MCF 10A (cell line): ENCODE data around the gene OR5M10. TPM values are rescaled to one million over a fixed set of nuclear protein-coding genes. Genes with fewer than 3 reads are reported as not detected.
"Not testable (repeated sequence)": the region's sequence is repeated elsewhere in the genome, so short reads cannot be mapped to it uniquely, and the experiment has no call there.

Experiments
- Bru-seq: library from RNA; stranded (reverse); fragments of 400-500 nt; gene quantifications from one replicate; lab custom pipeline; 2021; lab: Mats Ljungman, UMichigan
- BruChase-seq, 2 experiments: library from RNA; stranded (reverse); fragments of 400-500 nt; gene quantifications; one replicate each; lab custom pipeline; 2021; lab: Mats Ljungman, UMichigan
- BruUV-seq: library from RNA; stranded (reverse); fragments of 400-500 nt; replicated peaks from 2 replicates; lab custom pipeline; 2021; lab: Mats Ljungman, UMichigan
- CTCF ChIA-PET: fragments of 300-600 bp; sonication (Branson Sonifier 250); formaldehyde crosslinking; extraction: SDS; loops from one replicate; lab custom pipeline; 2021; ENCODE audit warnings: antibody characterized with exemption, inconsistent platforms; lab: Yijun Ruan, JAX
- POLR2A ChIA-PET: fragments of 300-600, 350-650 bp; sonication (Branson Sonifier 250); formaldehyde crosslinking; extraction: SDS; loops from one replicate; lab custom pipeline; 2020; ENCODE audit warnings: antibody characterized with exemption, inconsistent platforms; lab: Yijun Ruan, JAX
- DNase-seq: peaks from one replicate; pipeline ENCODE4 v3.0.0-alpha.2; 2018; ENCODE audit not compliant: unreplicated experiment
- H3K27ac Mint-ChIP-seq: one replicate; pipeline ENCODE4 v1.8.0; 2022; ENCODE audit warnings: mild to moderate bottlenecking, low read depth, mixed read lengths; ENCODE audit not compliant: unreplicated experiment
- H3K27me3 Mint-ChIP-seq: one replicate; pipeline ENCODE4 v1.8.0; 2022; ENCODE audit warnings: mixed read lengths; ENCODE audit not compliant: insufficient read depth, unreplicated experiment
- H3K36me3 Mint-ChIP-seq: one replicate; pipeline ENCODE4 v1.8.0; 2022; ENCODE audit warnings: mild to moderate bottlenecking, moderate library complexity, mixed read lengths; ENCODE audit not compliant: insufficient read depth, unreplicated experiment
- H3K4me1 Mint-ChIP-seq: one replicate; pipeline ENCODE4 v1.8.0; 2022; ENCODE audit warnings: mixed read lengths; ENCODE audit not compliant: insufficient read depth, unreplicated experiment
- H3K4me3 Mint-ChIP-seq: one replicate; pipeline ENCODE4 v1.8.0; 2022; ENCODE audit warnings: mild to moderate bottlenecking, moderate library complexity, mixed read lengths; ENCODE audit not compliant: unreplicated experiment
- H3K9me3 Mint-ChIP-seq: one replicate; pipeline ENCODE4 v1.8.0; 2022; ENCODE audit warnings: mixed read lengths; ENCODE audit not compliant: unreplicated experiment
- intact Hi-C: fragments of 100-400 bp; cut with micrococcal nuclease; formaldehyde crosslinking; loops from 2 replicates; pipeline ENCODE4 v1.14.1; 2022
- long read RNA-seq: library from polyadenylated mRNA; stranded (forward); transcript quantifications from one replicate; pipeline ENCODE4 v2.0.0, GENCODE V29; 2022
- total RNA-seq: library from RNA; stranded (reverse); gene quantifications from 2 replicates; pipeline ENCODE4 v1.2.3, GENCODE V29; 2022
- TF ChIP-seq, protein P1 (sequence below): fragments of 200-600 bp; IDR thresholded peaks from one replicate; pipeline ENCODE4 v1.8.0; 2022; ENCODE audit warnings: antibody characterized with exemption, mild to moderate bottlenecking; ENCODE audit not compliant: unreplicated experiment

OR5M10 gene
- total RNA-seq (not detected in 2 replicates), Bru-seq, nascent RNA (not detected), BruChase-seq, experiment 1, labeled RNA remaining after a 6-hour chase (not detected), BruChase-seq, experiment 2, labeled RNA remaining after a 2-hour chase (not detected)
- long read RNA-seq = 0 reads

DNA sequence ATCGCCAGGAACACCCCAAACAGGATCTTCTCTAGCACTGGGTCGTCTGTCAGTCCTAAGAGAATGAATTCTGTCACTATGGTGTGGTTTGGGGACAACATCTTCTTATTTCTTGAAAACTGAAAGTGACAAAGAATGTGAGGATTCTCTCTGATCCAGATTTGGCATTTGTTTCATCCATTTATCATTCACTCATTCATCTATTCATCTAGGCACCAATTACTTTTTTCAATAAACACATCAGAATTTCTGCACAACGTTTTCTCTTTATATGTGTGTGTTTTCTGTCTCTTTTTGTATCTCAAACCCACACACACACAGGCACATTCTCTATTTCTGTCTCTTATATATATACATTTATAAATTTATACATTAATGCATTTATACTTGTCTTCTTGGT, at the start of gene OR5M10:
Gene OR5M10, minus strand, starts transcription at position 101 of the 400 bp plus-strand sequence. Its CDS starts 0 bp downstream, at position 101.
- H3K9me3 Mint-ChIP-seq = no peaks in the 10 kb centered on the region
- intact Hi-C loops = no loop called here
- TF ChIP-seq, protein P1, sequence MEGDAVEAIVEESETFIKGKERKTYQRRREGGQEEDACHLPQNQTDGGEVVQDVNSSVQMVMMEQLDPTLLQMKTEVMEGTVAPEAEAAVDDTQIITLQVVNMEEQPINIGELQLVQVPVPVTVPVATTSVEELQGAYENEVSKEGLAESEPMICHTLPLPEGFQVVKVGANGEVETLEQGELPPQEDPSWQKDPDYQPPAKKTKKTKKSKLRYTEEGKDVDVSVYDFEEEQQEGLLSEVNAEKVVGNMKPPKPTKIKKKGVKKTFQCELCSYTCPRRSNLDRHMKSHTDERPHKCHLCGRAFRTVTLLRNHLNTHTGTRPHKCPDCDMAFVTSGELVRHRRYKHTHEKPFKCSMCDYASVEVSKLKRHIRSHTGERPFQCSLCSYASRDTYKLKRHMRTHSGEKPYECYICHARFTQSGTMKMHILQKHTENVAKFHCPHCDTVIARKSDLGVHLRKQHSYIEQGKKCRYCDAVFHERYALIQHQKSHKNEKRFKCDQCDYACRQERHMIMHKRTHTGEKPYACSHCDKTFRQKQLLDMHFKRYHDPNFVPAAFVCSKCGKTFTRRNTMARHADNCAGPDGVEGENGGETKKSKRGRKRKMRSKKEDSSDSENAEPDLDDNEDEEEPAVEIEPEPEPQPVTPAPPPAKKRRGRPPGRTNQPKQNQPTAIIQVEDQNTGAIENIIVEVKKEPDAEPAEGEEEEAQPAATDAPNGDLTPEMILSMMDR = no peak
- no peak within 1 kb of the TSS for H3K27ac Mint-ChIP-seq
- H3K4me1 Mint-ChIP-seq = no peaks in the 10 kb centered on the region
- H3K36me3 Mint-ChIP-seq = no peaks in the 10 kb centered on the region
- ChIA-PET POLR2A (no interaction called here), CTCF (no interaction called here)
- no peak within 1 kb of the TSS for H3K4me3 Mint-ChIP-seq
- DNase-seq = no peak
- no TSS peak for BruUV-seq
- H3K27me3 Mint-ChIP-seq = no peaks in the 10 kb centered on the region

- intact Hi-C loops = loop anchor here (10.0 kb wide), 1 partner anchor 79 kb away; no protein-coding TSS in a partner anchor
- no peak for DNase-seq
Observed at GRCh38 chr11:56625946-56626345, 48.4 kb upstream of the OR5M10 start.

GRCh38 chr11:56624661-56625110, 47.2 kb upstream of the OR5M10 start:
- ChIA-PET CTCF (interaction anchor here (0.8 to 6.9 kb wide), 16 partner anchors 8 to 624 kb away, joined by 3 to 111 read pairs (median 6); partner anchors contain the start of gene OR5M1), POLR2A (no interaction called here)
- Mint-ChIP-seq H3K36me3 (no peaks in the 10 kb centered on the region), H3K9me3 (no peaks in the 10 kb centered on the region), H3K4me3 (no peak overlapping the region), H3K27me3 (peaks cover 17% of the 10 kb centered on the region), H3K27ac (no peak overlapping the region), H3K4me1 (no peaks in the 10 kb centered on the region)
- intact Hi-C loops = loop anchor here (1.0 to 10.0 kb wide), 4 partner anchors 80 to 682 kb away; no protein-coding TSS in a partner anchor
- TF ChIP-seq, protein P1 = peak; percentile 41
- no TSS peak for BruUV-seq
- peak; percentile 77 for DNase-seq

More at GRCh38 chr11:56625946-56626345, 48.4 kb upstream of the OR5M10 start:
- no TSS peak for BruUV-seq
- H3K36me3 Mint-ChIP-seq = no peaks in the 10 kb centered on the region
- H3K9me3 Mint-ChIP-seq = no peaks in the 10 kb centered on the region
- TF ChIP-seq, protein P1 = no peak
- H3K4me1 Mint-ChIP-seq = no peaks in the 10 kb centered on the region
- H3K4me3 Mint-ChIP-seq = no peak overlapping the region
- CTCF ChIA-PET = interaction anchor here (0.5 to 6.9 kb wide), 13 partner anchors 20 to 915 kb away, joined by 3 to 111 read pairs (median 3); no protein-coding TSS in a partner anchor
- POLR2A ChIA-PET = interaction anchor here (0.6 to 0.8 kb wide), 2 partner anchors 216 to 490 kb away, joined by 3 to 5 read pairs; no protein-coding TSS in a partner anchor
- H3K27ac Mint-ChIP-seq = no peak overlapping the region
- H3K27me3 Mint-ChIP-seq = peaks cover 5% of the 10 kb centered on the region

DNA sequence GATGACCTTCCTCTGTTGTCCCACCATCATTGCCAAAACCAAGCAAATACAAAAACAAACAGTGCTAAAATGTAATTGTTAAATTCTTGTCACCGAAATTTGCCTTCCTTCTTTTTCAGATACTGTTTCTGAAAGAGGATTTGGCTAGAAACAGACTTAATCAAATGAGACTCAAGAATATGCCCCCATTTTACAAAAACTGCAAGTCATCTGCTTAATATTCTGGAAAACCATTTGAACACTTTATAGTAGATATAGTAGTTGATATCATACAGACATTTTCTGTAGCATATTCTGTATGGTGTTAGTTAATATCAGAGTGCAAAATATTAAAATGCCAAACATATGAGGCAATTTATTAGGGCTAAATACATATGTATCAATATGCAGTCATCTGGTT, 33.7 kb upstream of the OR5M10 start:
- BruUV-seq = no TSS peak
- POLR2A ChIA-PET = no interaction called here

DNA sequence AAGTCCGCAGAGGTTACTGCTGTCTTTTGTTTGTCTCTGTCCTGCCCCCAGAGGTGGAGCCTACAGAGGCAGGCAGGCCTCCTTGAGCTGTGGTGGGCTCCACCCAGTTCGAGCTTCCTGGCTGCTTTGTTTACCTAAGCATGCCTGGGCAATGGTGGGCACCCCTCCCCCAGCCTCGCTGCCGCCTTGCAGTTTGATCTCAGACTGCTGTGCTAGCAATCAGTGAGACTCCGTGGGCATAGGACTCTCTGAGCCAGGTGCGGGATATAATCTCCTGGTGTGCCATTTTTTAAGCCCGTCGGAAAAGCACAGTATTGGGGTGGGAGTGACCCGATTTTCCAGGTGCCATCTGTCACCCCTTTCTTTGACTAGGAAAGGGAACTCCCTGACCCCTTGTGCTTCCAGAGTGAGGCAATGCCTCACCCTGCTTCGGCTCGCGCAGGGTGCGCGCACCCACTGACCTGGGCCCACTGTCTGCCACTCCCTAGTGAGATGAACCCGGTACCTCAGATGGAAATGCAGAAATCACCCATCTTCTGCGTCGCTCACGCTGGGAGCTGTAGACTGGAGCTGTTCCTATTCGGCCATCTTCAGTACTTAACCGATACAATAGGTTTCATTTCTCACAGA, 14.7 kb upstream of the OR5M10 start:
- H3K9me3 Mint-ChIP-seq, POLR2A ChIA-PET: not testable (repeated sequence)

More for the DNA sequence above, 33.7 kb upstream of the OR5M10 start:
- no peak overlapping the region for H3K27ac Mint-ChIP-seq
- no peaks in the 10 kb centered on the region for H3K4me1 Mint-ChIP-seq
- CTCF ChIA-PET = interaction anchor here (0.6 kb wide), 1 partner anchor 14 kb away, joined by 3 read pairs; no protein-coding TSS in a partner anchor
- no peaks in the 10 kb centered on the region for H3K9me3 Mint-ChIP-seq
- H3K4me3 Mint-ChIP-seq = no peak overlapping the region
- TF ChIP-seq, protein P1 = no peak
- no peak for DNase-seq
- intact Hi-C loops = no loop called here
- H3K27me3 Mint-ChIP-seq = peaks cover 14% of the 10 kb centered on the region
- H3K36me3 Mint-ChIP-seq = no peaks in the 10 kb centered on the region

More for the DNA sequence above, 14.7 kb upstream of the OR5M10 start:
- H3K27me3 Mint-ChIP-seq, intact Hi-C loops, H3K27ac Mint-ChIP-seq, H3K4me3 Mint-ChIP-seq, H3K4me1 Mint-ChIP-seq, DNase-seq, H3K36me3 Mint-ChIP-seq, BruUV-seq: not testable (repeated sequence)
- CTCF ChIA-PET = interaction anchor here (0.6 kb wide), 1 partner anchor 33 kb away, joined by 3 read pairs; no protein-coding TSS in a partner anchor
